ENCODE data around the gene IGLL5.

The IGLL5 gene

GRCh38 chr22:22887621-22888503, at the start of gene IGLL5:
IGLL5 (plus strand) TSS chr22:22887816; CDS start chr22:22888054, 238 bp downstream.
- DNase-seq = no peak

GRCh38 chr22:22838148-22838786, 49.3 kb upstream of the IGLL5 start:
- no peak for DNase-seq

GRCh38 chr22:22839570-22840314, 47.9 kb upstream of the IGLL5 start:
- DNase-seq = no peak

DNA sequence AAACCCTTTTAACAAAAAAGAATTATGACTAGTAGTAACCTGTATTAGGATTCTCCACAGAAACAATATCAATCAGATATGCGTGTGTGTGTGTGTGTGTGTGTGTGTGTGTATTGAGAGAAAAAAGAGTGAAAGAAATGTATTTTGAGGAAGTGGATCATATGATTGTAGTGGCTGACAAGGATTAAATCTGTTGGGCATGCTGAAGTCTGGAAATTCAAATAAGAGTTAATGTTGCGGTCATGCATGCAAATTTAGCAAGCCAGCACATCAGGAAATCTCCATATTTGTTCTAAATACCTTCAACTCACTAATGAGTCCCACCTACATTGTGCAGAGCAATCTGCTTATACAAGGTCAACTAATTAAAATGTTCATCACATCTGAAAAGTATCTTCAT, 46.8 kb upstream of the IGLL5 start:
- peak; percentile 4 for DNase-seq

GRCh38 chr22:22841598-22841997, 46.0 kb upstream of the IGLL5 start:
- no peak for DNase-seq

DNA sequence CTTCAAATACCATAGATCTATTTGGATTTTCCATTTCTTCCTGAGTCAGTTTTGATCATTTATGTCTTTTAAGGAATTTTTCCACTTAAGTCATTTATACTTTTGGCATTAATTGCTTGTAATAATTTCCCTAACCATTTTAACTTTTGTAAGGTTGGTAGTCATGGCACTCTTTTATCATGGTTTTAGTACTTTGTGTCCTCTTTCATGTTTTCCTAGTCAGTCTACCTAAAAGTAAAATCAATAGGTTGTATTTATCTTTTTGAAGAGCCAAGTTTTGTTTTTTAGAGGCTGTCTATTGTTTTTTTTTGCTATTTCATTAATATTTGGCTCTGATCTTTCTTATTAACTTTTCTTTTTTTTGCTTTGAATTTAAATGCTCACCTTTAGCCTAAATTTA, 45.5 kb upstream of the IGLL5 start:
- no peak for DNase-seq

DNA sequence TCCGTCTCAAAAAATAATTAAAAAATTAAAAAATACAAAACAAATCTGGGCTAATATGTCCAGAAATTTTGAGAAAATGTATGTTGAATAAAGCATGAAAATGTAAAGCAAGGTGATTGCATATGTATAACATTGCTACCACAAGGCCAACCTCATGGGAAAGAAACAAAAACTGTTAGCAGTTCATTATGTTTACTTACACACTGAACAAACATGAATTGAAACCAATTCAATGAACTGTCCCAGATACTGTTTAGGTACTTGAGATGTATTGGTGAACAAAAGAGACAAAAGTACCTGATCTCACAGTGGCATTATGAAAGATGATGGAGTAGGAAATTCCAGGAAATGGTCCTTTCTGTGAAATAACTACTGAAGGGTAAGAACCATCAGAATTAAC, 43.8 kb upstream of the IGLL5 start:
- no peak for DNase-seq

- no peak for DNase-seq
Measured at GRCh38 chr22:22847241-22847640, 40.4 kb upstream of the IGLL5 start.

GRCh38 chr22:22848364-22848866, 39.2 kb upstream of the IGLL5 start:
- peak; percentile 46 for DNase-seq

DNA sequence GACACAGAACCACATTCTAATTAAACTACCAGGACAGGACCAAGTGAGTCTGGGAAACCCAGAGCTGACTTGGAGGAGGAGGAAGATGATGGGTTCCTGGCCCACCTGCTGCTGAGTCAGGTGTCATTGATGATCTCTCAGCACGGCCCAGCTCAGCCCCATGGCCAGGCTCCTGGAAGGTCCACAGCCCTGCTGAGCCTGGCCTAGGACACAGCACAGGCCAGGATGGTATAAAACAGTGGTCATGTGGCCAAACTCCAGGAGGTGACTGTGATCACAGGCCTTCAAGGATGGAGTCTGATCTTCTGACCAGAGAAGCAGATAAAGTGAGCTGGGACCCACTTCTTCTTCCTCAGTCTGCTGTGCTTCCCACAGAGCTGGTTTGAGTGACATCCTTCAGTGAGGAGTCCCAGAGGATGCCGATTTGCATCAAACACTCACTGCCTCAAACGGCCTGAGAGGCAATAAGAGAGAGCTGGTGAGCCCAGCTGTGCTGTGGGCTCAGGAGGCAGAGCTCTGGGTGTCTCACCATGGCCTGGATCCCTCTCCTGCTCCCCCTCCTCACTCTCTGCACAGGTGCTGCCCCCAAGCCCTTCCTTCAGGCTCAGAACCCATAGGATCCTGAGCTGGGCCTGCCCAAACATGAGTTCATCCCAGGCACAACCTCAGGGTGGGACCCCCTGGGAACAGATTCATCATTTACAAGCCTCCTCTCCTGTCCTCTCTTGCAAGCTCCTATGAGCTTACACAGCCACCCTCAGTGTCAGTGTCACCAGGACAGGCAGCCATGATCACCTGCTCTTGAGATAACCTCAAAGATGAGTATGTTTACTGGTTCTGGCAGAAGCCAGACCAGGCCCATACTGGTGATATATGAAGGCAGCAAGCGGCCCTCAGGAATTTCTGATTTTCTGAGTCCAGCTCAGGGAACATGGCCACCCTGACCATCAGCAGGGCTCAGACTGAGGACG, 37.7 kb upstream of the IGLL5 start:
- peak; percentile 4 for DNase-seq

- DNase-seq = no peak
Measured at GRCh38 chr22:22851969-22852368, 35.6 kb upstream of the IGLL5 start.

DNA sequence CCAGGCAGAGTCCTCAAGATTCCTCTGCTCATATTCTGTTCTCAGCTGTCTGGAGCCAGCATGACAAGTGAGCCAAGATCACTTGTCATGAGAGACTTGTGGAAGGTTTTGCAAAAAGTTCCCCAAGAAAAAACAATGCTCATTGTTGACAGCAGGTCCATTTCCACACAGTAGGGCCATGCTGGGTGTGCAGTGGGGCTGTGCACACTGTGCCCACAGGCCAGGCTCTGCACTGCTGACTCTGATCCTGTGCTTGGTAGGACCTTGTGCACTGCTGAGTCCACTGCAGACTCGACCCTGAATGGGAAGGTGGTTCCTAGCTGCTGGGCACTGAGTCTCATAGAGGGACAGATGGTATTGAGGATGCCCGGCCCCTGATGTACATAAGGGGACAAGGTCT, 33.9 kb upstream of the IGLL5 start:
- DNase-seq = no peak

DNA sequence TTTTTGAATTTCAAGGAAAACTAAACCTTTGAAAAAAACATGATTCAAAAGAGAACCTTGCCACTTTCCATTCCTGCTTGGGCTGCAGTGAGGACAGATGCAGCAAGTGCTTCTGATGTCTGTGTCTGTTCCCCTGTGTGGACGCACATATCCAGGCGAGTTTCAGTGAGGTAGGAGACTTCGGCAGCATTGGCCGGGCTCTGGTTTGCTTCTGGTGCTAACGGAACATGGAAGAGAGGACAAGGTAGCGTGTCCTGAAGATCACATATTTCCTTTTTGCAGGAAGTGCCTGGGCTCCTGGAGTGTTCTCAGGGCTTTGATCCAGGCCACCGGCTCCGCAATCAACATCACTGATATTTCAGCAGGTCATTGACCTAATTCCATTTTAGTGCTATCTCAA, 33.1 kb upstream of the IGLL5 start:
- no peak for DNase-seq

DNA sequence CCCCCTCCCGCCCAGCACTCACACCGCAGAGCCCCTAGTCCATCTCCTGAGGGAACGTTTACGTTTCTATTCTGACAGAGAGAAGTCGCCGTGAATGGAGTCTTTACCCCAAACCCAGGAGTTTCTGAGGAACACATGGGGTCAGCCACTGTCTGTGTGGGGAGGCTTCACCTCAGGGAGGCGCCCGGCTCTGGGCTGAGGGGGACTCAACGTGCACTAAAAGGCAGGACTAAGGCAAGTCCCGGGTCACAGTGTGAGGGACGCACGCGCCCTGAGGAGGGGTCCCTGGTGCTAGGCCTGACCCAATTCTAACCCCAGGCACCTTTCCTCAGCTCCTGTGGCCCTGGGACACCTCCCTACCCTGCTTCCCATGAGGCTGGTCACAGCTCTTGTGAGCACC, 32.5 kb upstream of the IGLL5 start:
- no peak for DNase-seq

DNA sequence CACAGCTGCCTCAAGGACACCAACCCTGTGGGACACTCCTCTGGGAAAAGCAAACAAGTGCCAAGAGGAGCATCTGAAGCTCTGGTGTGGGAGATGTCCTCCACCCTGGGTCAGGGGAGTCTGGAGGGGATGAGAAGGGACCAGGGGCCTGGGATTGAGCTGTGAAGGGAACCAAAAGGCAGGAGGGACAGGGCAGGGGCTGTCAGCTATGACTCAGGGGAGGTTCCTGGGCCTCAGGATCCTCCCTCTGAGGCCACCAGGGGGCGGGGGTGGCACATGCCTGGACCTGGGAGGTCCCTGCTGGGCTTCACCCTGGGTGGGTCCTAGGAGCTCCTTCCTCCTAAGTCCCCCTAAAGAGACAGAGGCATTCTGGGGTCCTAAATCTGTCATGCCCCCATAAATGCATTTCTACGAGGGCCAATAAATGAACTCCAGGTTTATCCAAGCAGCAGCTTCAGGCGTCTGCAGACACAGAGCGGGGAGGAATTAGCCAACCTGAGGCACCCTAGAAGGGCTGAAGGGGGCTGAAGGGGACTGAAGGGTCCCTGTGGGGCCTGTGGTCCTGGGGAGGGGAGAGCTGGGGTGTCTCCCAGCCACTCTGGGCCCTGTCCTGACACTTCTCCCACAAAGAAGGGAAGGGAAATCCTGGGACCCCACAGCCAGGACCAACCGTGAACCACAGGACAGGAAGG, 31.9 kb upstream of the IGLL5 start:
- DNase-seq = no peak

DNA sequence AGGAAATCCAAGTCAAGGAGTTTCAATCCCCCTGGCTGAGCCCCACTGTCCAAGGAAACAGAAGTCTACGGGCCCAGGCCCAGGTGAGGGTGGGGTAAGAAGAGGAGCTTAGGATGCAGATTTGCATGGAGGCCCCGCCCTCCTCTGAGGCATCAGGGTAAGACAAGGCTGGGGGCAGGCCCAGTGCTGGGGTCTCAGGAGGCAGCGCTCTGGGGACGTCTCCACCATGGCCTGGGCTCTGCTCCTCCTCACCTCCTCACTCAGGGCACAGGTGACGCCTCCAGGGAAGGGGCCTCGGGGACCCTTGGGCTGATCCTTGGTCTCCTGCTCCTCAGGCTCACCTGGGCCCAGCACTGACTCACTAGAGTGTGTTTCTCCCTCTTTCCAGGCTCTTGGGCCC, 31.3 kb upstream of the IGLL5 start:
- no peak for DNase-seq

DNA sequence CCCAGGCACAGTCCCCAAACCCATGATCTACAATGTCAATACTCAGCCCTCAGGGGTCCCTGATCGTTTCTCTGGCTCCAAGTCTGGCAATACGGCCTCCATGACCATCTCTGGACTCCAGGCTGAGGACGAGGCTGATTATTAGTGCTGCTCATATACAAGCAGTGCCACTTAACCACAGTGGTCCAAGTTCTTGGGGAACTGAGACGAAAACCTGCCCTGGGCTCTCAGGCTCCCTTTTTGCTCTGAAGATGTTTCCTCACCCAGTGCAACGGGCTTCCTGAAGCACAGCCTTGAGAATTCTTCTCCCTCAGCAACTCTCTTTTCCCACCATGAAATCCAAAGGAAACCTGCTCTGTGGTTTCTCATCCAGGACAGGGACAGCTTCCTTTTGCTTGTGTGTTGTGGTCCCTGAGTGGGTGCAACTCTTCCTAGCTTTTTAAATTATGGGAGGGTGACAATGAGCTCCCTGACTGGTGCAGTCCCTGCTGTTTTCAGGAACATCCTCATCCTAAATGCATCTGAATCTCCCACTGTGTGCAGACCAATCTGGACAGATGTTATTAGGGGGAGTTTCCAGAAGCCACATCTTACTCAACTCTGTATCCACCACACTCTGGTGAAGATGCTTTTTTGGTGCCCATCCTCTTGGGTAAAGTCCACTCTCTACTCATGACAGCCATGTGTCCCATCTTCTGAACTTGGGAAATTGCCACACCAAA, 30.6 kb upstream of the IGLL5 start:
- DNase-seq = no peak

DNA sequence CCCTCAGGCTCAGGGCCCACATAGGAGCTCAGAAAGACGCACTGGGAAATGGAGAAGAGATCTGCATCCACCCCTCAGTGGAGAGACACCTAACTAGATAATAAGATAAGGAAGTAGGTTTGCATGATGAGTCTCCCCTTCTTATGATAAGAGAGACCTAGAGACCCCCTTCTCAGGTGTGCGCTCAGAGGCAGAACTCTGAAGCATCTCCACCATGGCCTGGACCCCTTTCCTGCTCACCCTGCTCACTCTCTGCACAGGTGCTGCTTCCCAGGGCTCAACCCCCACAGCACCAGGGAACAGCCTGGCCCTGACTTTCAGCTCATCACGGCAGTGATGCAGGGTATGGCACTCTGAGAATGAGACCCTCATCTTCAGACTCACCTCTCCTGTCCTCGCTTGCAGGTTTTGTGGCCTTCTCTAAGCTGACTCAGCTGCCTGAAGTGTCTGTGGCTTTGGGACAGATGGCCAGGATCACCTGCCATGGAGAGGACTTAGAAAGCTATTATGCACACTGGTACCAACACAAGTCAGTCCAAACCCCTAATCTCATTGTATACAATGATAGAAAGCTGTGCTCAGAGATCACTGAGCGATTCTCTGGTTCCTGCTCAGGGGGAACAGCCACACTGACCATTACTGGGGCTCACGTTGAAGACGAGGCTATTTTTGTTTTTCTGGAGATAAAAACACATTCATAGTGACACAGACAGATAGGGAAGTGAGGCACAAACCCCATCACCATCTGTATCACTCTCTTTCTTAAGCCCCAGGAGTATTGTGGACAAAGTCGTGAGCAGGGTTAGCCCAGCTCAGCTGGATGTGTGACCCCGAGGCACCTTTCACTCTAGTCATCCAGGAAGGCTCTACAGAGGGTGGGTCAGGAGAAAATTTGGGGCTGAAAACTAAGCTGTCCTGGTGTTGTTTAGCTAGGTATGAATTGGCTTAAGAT, 29.7 kb upstream of the IGLL5 start:
- no peak for DNase-seq

- DNase-seq = no peak
Measured at GRCh38 chr22:22858559-22858937, 29.1 kb upstream of the IGLL5 start.

DNA sequence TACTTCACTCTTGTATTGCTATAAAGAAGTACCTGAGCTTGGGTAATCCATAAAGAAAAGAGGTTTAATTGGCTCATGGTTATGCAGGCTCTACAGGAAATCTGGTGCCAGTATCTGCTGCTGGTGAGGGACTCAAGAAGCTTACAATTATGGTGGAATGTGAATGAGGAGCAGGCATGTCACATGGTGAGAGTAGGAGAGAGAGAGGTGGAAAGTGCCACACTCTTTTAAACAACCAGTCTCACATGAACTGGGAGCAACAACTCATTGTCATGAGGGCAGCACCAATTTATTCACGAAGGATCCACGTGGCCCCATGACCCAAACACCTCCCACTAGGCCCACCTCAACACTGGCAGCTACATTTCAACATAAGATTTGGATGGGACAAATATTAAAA, 24.6 kb upstream of the IGLL5 start:
- DNase-seq = no peak
